ENCODE results near the gene PPP4R2.

GRCh38 chr3:73115806-73116205, 119.2 kb downstream of the PPP4R2 start:
- TF ChIP-seq CTCF (IDR thresholded peaks at IDR 0.05 in 8 of 11, conservative IDR thresholded peaks at IDR 0.05 in 3 of 11) (no peak), POLR2A (IDR thresholded peaks at IDR 0.05) (no peak)
